Kidney (tissue), 14 donors: ENCODE data around the gene UBE3B. TPM values are rescaled to one million over a fixed set of nuclear protein-coding genes. Genes with fewer than 3 reads are reported as not detected.

ENCODE experiments used
- DNase-seq, 5 donors: peaks; one replicate each; pipeline ENCODE4 v3.0.0-alpha.2; 2013 to 2020
- FAIRE-seq: peaks from 2 replicates; lab custom pipeline; 2012; peaks lifted over from hg19 to GRCh38; lab: Jason Lieb, UNC
- H3K27ac ChIP-seq, 2 donors: one replicate each; pipeline ENCODE4 v1.7.0; 2013; ENCODE audit warnings: low read depth in 2 of 2, low read length in 2 of 2, inconsistent platforms in 1 of 2
- H3K27me3 ChIP-seq: one replicate; pipeline ENCODE4 v1.7.1; 2013; ENCODE audit warnings: low read length, inconsistent platforms; ENCODE audit not compliant: control insufficient read depth, insufficient read depth
- H3K36me3 ChIP-seq, 3 donors: one replicate each; pipeline versions ENCODE4 v1.7.0 to v1.7.1; 2013; ENCODE audit warnings: low read length in 3 of 3, control low read depth in 1 of 3, inconsistent platforms in 1 of 3; ENCODE audit not compliant: insufficient read depth in 3 of 3, control insufficient read depth in 2 of 3
- H3K4me1 ChIP-seq, 3 donors: one replicate each; pipeline versions ENCODE4 v1.7.0 to v1.7.1; 2013; ENCODE audit warnings: low read length in 3 of 3, inconsistent platforms in 1 of 3, low read depth in 1 of 3; ENCODE audit not compliant: control insufficient read depth in 2 of 3, insufficient read depth in 2 of 3
- H3K4me3 ChIP-seq, 3 donors: one replicate each; pipeline versions ENCODE4 v1.7.0 to v1.8.1; 2013; ENCODE audit warnings: low read length in 3 of 3, control low read depth in 1 of 3, inconsistent platforms in 1 of 3
- H3K9ac ChIP-seq, 3 donors: one replicate each; pipeline versions ENCODE4 v1.7.0 to v1.7.1; 2013; ENCODE audit warnings: low read length in 3 of 3, control low read depth in 1 of 3, inconsistent platforms in 1 of 3
- H3K9me3 ChIP-seq, 3 donors: one replicate each; pipeline versions ENCODE4 v1.7.0 to v1.7.1; 2013; ENCODE audit warnings: low read length in 3 of 3, control low read depth in 1 of 3, inconsistent platforms in 1 of 3; ENCODE audit not compliant: control insufficient read depth in 2 of 3, insufficient read depth in 1 of 3
- CTCF ChIP-seq: IDR thresholded peaks from 3 replicates; pipeline ENCODE4 v1.5.1; 2012; ENCODE audit warnings: mild to moderate bottlenecking, moderate library complexity, borderline replicate concordance; ENCODE audit not compliant: insufficient read depth; ENCODE audit errors: extremely low read depth
- intact Hi-C: fragments of 100-400 bp; cut with DNase I; formaldehyde crosslinking; loops from one replicate; pipeline ENCODE4 v1.11.1; 2022
- polyA plus RNA-seq: library from polyadenylated mRNA; stranded (reverse); fragments of 350-450 nt; fragmentation: Illumina TruSeq; extraction: RNeasy Lipid Tissue Mini Kit (QIAGEN cat#74804); gene quantifications from one replicate; pipeline ENCODE4 v1.2.3, GENCODE V29; 2014; ENCODE audit warnings: low read depth, low replicate concordance; ENCODE audit not compliant: insufficient read depth
- total RNA-seq: library from RNA; stranded (reverse); fragmentation: NEBNext Ultra II Directional; extraction: Animal tissue kit (Norgen Biotek cat#: 25700); gene quantifications from one replicate; pipeline ENCODE4 v1.2.1, GENCODE V29; 2021
- donor health status: control.
- donor health status: control.
- donor health status: control.
- donor health status: control.
- donor health status: control.
- donor health status: DM: yes; HTN: yes; CAD: no.
- donor health status: Normal renal cell carcinoma (clear cell type).

UBE3B gene
- total and polyA plus RNA-seq, 2 donors from 2014 or later, result 13.9 to 44.3 TPM

- intact Hi-C loops, result no loop called here
- no peaks in the 10 kb centered on the region for H3K9me3 ChIP-seq
- no peak overlapping the region for H3K27ac ChIP-seq
- H3K4me3 ChIP-seq, result no peak overlapping the region
- no peaks in the 10 kb centered on the region for H3K27me3 ChIP-seq
- no peaks in the 10 kb centered on the region for H3K4me1 ChIP-seq
- TF ChIP-seq CTCF, result no peak
- H3K36me3 ChIP-seq, result peaks cover 7 to 53% (median 28%) of the 10 kb centered on the region in 3 donors
- H3K9ac ChIP-seq, result no peak overlapping the region
- no peak for DNase-seq
- no peak for FAIRE-seq
Observed at GRCh38 chr12:109496306-109496705, 18.9 kb downstream of the UBE3B start.

DNA sequence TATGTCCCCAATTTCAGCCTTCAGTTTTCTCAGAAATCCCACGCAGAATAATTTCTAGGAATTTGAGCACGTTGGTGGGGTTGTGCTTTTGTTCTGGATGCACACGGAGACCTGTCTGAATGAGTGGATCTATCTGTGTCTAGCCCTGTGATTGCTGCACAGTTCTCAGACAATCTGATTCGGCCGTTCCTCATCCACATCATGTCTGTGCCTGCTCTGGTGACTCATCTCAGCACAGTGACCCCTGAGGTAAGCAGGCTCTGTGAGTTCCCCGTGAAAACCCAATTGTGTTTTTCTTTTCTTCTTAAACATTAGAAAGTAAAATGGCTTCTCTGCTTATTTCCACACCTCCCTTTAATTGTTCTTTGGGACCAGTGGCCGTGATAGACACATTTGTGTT lies 20.2 kb downstream of the UBE3B start:
- H3K4me1 ChIP-seq, result no peaks in the 10 kb centered on the region
- no peaks in the 10 kb centered on the region for H3K9me3 ChIP-seq
- H3K9ac ChIP-seq, result no peak overlapping the region
- no peaks in the 10 kb centered on the region for H3K27me3 ChIP-seq
- H3K4me3 ChIP-seq, result no peak overlapping the region
- no peak for FAIRE-seq
- H3K36me3 ChIP-seq, result peaks cover 13 to 57% (median 33%) of the 10 kb centered on the region in 3 donors
- H3K27ac ChIP-seq, result no peak overlapping the region
- no peak for DNase-seq
- intact Hi-C loops, result no loop called here
- TF ChIP-seq CTCF, result no peak

DNA sequence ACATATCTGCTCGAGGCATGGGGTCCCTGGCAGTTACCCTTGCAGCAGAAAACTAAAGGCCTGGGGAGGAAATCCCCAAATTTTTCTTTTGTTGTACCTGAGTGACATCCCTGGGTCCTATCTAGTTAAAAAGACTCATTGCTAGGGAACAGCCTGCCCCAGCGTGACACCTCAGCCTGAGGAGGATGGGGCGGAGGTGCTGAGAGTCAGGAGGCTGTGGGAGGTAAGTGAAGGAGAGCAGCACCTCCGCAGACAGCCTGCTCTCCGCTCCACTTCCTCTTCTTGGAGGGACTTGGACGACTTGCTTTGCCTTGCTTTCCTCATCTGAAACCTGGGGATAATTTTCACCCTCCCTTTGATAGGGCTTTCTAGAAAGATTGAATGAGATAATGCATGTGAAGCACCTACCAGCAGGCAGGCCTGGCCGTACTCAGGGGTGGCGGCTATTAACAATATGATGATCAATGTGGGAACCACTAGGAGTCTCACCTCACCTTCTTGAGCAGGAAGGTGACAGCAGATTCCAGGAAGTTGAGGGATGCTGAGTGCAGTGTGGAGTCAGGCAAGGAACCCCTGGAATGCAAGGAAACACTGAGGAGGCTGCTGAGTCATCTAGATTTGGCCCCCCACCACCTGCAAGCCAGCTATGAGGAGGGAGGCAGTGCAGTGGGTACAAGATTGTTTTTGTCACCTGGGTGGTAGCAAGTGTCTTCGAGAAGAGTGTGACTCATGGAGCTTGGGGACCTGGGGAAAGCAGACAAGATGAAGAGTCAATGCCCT lies 23.2 kb downstream of the UBE3B start:
- FAIRE-seq, result no peak
- Histone ChIP-seq H3K27me3 (no peaks in the 10 kb centered on the region), H3K9ac (no peak overlapping the region), H3K27ac (no peak overlapping the region), H3K9me3 (no peaks in the 10 kb centered on the region), H3K4me3 (no peak overlapping the region), H3K36me3 (peaks cover 13 to 70% (median 50%) of the 10 kb centered on the region in 3 donors), H3K4me1 (no peaks in the 10 kb centered on the region)
- intact Hi-C loops, result no loop called here
- DNase-seq, result no peak
- no peak for TF ChIP-seq CTCF
